HG03025 (cell line): ENCODE results near the gene C1QTNF12.
"Not testable (repeated sequence)": the region's sequence is repeated elsewhere in the genome, so short reads cannot be mapped to it uniquely, and the experiment has no call there.

Source experiments
- ATAC-seq: cut with Tn5 transposase; IDR thresholded peaks from one replicate; pipeline ENCODE4 v1.9.1; 2021; ENCODE audit warnings: mild to moderate bottlenecking, moderate library complexity; ENCODE audit not compliant: unreplicated experiment, low FRiP score

The C1QTNF12 gene

GRCh38 chr1:1260843-1261560 lies 14.5 kb upstream of the C1QTNF12 start:
- no peak for ATAC-seq

GRCh38 chr1:1259951-1260600 lies 13.6 kb upstream of the C1QTNF12 start:
- ATAC-seq, result no peak

- no peak for ATAC-seq
These were observed 13.0 kb upstream of the C1QTNF12 start for GRCh38 chr1:1259540-1259939.

- no peak for ATAC-seq
These were observed 12.6 kb upstream of the C1QTNF12 start for GRCh38 chr1:1259119-1259488.

- ATAC-seq, result no peak
These were observed 10.7 kb upstream of the C1QTNF12 start for GRCh38 chr1:1256956-1257871.

GRCh38 chr1:1255611-1256010 lies 9.1 kb upstream of the C1QTNF12 start:
- ATAC-seq, result no peak

GRCh38 chr1:1255078-1255477 lies 8.6 kb upstream of the C1QTNF12 start:
- no peak for ATAC-seq

GRCh38 chr1:1254667-1254998 lies 8.1 kb upstream of the C1QTNF12 start:
- no peak for ATAC-seq

GRCh38 chr1:1253972-1254666 lies 7.6 kb upstream of the C1QTNF12 start:
- ATAC-seq, result no peak

GRCh38 chr1:1253314-1253713 lies 6.8 kb upstream of the C1QTNF12 start:
- ATAC-seq, result no peak

- ATAC-seq, result no peak
These were observed 4.3 kb upstream of the C1QTNF12 start for GRCh38 chr1:1250786-1251284.

- ATAC-seq, result not testable (repeated sequence)
These were observed 1.7 kb upstream of the C1QTNF12 start for GRCh38 chr1:1248009-1248913.

- ATAC-seq, result no peak
These were observed 905 bp upstream of the C1QTNF12 start for GRCh38 chr1:1247341-1247913.

GRCh38 chr1:1245817-1246576 lies 525 bp downstream of the C1QTNF12 start:
- no peak for ATAC-seq

- no peak for ATAC-seq
These were observed 1.2 kb downstream of the C1QTNF12 start for GRCh38 chr1:1245178-1245816.

- no peak for ATAC-seq
These were observed 2.2 kb downstream of the C1QTNF12 start for GRCh38 chr1:1244192-1244811.

- no peak for ATAC-seq
These were observed 2.7 kb downstream of the C1QTNF12 start for GRCh38 chr1:1243807-1244191.

GRCh38 chr1:1243266-1243660 lies 3.3 kb downstream of the C1QTNF12 start:
- ATAC-seq, result no peak
